Measurements from ENCODE around the gene NECTIN2. TPM values are rescaled to one million over a fixed set of nuclear protein-coding genes. Genes with fewer than 3 reads are reported as not detected.
"Not testable (repeated sequence)": the region's sequence is repeated elsewhere in the genome, so short reads cannot be mapped to it uniquely, and the experiment has no call there.

NECTIN2 gene
- total RNA-seq, 4 donors from 2014 or later: 58.6 to 129 (median 90.2) TPM

DNA sequence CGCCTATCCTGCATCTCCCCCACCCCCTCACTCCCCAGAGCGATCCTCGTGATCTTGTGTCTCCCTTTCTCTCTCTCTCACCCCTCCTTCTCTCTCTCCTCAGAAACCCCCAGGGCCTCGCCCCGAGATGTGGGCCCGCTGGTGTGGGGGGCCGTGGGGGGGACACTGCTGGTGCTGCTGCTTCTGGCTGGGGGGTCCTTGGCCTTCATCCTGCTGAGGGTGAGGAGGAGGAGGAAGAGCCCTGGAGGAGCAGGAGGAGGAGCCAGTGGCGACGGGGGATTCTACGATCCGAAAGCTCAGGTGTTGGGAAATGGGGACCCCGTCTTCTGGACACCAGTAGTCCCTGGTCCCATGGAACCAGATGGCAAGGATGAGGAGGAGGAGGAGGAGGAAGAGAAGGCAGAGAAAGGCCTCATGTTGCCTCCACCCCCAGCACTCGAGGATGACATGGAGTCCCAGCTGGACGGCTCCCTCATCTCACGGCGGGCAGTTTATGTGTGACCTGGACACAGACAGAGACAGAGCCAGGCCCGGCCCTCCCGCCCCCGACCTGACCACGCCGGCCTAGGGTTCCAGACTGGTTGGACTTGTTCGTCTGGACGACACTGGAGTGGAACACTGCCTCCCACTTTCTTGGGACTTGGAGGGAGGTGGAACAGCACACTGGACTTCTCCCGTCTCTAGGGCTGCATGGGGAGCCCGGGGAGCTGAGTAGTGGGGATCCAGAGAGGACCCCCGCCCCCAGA lies 32.2 kb downstream of the NECTIN2 start:
- ATAC-seq (ENCODE audit: low FRiP score) (no peak), DNase-seq (ENCODE audit: low spot score) (no peak)
- TF ChIP-seq, protein P1, sequence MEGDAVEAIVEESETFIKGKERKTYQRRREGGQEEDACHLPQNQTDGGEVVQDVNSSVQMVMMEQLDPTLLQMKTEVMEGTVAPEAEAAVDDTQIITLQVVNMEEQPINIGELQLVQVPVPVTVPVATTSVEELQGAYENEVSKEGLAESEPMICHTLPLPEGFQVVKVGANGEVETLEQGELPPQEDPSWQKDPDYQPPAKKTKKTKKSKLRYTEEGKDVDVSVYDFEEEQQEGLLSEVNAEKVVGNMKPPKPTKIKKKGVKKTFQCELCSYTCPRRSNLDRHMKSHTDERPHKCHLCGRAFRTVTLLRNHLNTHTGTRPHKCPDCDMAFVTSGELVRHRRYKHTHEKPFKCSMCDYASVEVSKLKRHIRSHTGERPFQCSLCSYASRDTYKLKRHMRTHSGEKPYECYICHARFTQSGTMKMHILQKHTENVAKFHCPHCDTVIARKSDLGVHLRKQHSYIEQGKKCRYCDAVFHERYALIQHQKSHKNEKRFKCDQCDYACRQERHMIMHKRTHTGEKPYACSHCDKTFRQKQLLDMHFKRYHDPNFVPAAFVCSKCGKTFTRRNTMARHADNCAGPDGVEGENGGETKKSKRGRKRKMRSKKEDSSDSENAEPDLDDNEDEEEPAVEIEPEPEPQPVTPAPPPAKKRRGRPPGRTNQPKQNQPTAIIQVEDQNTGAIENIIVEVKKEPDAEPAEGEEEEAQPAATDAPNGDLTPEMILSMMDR (IDR thresholded peaks at IDR 0.05): no peak

DNA sequence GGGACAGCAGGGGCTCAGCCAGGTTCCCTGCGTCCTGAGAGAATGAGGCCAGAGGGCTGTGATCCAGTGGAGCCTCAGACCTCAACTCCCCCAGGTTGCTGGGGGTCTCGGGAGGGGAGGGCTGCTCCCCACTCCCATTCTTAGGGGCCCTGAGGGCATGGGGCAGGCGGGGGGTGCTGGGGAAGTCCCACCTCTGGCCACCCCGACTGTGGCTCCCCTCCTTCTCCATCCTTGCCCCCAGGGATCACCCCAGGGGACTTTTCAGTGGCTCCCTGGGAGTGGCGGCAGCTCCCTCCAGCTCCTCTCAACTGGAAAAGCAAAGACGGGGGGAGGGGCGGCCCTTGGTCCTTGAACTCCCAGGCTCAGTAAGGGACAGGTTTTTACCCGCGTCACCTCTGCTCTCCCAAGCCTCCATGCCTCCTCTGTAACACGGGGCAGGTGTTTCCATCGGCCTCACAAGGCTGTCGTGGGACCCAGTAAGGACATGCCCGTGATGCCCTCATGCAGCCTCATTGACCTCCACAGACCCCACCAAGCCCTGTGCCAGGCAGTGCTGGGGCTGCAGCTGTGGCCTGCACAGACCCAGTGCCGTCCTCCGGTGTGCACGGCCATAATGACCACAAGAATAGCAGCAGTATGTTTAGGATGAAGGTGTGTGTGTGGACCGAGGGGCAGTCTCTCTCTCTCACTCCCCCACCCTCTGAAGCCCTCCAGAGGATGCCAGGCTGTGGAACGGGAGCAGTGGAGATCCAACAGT lies 33.4 kb downstream of the NECTIN2 start:
- DNase-seq (ENCODE audit: low spot score): no peak
- no peak for ATAC-seq (ENCODE audit: low FRiP score)
- TF ChIP-seq, protein P1 (IDR thresholded peaks at IDR 0.05): no peak

DNA sequence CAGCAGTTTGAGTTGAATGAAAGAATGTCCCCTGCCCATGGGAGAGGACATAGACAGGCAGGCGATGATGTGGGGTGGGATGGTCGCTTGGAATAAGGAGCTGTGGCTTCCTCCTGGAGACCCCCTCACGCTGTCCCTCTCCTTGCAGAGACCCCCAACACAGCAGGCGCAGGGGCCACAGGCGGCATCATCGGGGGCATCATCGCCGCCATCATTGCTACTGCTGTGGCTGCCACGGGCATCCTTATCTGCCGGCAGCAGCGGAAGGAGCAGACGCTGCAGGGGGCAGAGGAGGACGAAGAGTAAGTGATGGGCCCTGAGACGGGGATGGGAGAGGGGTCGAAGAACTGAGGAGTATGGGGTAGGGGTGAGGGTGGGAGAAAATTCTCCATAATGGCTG lies 36.0 kb downstream of the NECTIN2 start:
- no peak for ATAC-seq (ENCODE audit: low FRiP score)
- no peak for DNase-seq (ENCODE audit: low spot score)
- TF ChIP-seq, protein P1 (IDR thresholded peaks at IDR 0.05): no peak

DNA sequence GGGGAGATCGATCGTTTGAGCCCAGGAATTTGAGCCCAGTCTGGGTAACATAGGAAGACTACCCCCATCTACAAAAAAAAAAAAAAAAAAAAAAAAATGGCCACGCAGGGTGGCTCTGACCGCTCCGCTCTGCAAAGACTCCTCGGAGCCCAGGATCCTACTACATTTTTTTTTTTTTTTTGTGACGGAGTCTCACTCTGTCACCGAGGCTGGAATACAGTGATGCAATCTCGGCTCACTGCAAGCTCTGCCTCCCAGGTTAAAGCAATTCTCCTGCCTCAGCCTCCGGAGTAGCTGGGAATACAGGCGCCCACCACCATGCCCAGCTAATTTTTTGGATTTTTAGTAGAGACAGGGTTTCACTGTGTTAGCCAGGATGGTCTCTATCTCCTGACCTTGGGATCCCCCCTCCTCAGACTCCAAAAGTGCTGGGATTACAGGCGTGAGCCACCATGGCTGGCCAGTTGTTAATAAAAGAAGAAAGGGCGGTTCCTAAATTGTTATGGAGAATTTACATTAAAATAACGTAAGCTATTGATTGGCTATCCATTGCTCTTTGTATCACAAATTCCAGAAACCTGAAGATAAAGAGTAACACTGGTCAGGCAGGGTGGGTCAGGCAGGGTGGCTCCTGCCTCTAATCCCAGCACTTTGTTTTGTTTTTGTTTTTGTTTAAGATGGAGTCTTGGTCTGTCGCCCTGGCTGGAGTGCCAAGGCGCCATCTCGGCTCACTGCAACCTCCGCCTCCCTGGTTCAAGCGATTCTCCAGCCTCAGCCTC lies 36.7 kb downstream of the NECTIN2 start:
- DNase-seq (ENCODE audit: low spot score); ATAC-seq (ENCODE audit: low FRiP score): not testable (repeated sequence)

DNA sequence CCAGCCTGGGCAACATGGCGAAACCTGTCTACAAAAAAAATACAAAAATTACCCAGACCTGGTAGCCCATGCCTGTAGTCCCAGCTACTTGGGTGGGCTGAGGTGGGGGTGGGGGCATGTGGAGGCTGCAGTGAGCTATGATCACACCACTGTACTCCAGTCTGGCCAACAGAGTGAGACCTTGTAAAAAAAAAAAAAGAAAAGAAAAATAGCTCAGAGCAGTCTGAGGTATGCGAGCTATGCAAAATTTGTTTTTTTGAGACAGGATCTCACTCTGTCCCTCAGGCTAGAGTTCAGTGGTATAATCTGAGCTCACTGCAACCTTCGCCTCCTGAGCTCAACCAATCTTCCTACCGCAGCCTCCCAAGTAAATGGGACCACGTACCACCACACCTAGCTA lies 37.8 kb downstream of the NECTIN2 start:
- ATAC-seq (ENCODE audit: low FRiP score): no peak
- TF ChIP-seq, protein P1 (IDR thresholded peaks at IDR 0.05): no peak
- no peak for DNase-seq (ENCODE audit: low spot score)

DNA sequence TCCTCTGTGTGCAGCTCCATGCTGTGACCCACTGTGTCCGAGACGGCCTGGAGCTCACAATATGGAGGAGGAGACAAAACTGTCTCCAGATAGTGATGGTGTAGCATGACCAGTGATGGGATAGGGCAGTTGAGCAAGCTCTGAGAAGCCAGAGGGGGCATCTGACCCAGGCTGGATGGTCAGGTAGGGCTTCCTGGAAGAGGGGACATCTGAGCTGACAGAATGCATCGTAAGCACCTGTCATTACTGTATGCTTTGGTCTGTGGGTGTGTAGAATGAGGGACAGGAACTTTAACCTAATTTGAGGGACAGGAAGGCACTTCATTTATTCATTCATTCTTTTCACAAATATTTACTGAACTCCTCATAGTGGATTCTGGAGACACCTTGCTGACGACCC lies 38.5 kb downstream of the NECTIN2 start:
- no peak for DNase-seq (ENCODE audit: low spot score)

DNA sequence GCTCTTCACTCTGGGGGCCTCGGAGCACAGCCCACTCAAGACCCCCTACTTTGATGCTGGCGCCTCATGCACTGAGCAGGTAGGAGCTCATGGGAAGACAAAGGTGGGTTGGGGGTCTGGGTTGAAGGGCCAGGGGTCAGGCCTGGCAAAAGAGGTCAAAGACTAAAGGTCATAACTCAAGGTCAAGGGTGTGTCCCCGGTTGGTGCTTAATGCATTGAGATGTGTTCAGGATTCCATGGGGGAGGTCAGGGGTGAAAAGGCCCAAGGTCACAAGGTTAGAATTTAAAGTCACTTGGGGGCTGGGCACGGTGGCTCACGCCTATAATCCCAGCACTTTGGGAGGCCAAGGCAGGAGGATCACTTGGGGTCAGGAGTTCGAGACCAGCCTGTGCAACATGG lies 40.0 kb downstream of the NECTIN2 start:
- ATAC-seq (ENCODE audit: low FRiP score): no peak

More for the DNA sequence above, 38.5 kb downstream of the NECTIN2 start:
- TF ChIP-seq, protein P1 (IDR thresholded peaks at IDR 0.05): no peak
- no peak for ATAC-seq (ENCODE audit: low FRiP score)

More for the DNA sequence above, 40.0 kb downstream of the NECTIN2 start:
- no peak for DNase-seq (ENCODE audit: low spot score)
- TF ChIP-seq, protein P1 (IDR thresholded peaks at IDR 0.05): no peak

Measured in omental fat pad (tissue), 4 donors.